Peyer's patch (tissue), 4 donors: ENCODE data around the gene MYO18B.

Experiments used
- POLR2A ChIP-seq, 2 donors: fragments of 450-650 bp; IDR thresholded peaks; one replicate each; pipeline ENCODE4 v1.5.1; 2017; ENCODE audit warnings: antibody characterized with exemption in 2 of 2, mild to moderate bottlenecking in 2 of 2, moderate library complexity in 2 of 2
- TF ChIP-seq, protein P1 (sequence below), 6 experiments: fragments of 450-650 bp in 4 of 6; fragments of 200-600 bp in 2 of 6; sonication (generic) in 1 of 6; IDR thresholded peaks; one replicate each; pipeline ENCODE4 v1.5.1; 2017 to 2019; ENCODE audit warnings: antibody characterized with exemption in 6 of 6, mild to moderate bottlenecking in 3 of 6, moderate library complexity in 1 of 6

DNA sequence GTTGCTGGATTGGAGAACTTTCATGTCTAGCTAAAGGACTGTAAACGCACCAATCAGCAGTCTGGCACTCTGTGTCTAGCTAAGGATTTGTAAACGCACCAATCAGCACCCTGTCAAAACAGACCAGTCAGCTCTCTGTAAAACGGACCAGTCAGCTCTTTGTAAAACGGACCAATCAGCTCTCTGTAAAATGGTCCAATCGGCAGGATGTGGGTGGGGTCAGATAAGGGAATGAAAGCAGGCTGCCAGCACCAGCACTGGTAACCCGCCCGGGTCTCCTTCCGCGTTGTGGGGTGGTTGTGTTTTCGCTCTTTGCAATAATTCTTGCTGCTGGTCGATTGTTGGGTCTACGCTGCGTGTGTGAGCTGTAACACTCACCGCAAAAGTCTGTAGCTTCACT, 11.3 kb downstream of the MYO18B start:
- no peak for TF ChIP-seq POLR2A (IDR thresholded peaks at IDR 0.05)
- TF ChIP-seq, protein P1, sequence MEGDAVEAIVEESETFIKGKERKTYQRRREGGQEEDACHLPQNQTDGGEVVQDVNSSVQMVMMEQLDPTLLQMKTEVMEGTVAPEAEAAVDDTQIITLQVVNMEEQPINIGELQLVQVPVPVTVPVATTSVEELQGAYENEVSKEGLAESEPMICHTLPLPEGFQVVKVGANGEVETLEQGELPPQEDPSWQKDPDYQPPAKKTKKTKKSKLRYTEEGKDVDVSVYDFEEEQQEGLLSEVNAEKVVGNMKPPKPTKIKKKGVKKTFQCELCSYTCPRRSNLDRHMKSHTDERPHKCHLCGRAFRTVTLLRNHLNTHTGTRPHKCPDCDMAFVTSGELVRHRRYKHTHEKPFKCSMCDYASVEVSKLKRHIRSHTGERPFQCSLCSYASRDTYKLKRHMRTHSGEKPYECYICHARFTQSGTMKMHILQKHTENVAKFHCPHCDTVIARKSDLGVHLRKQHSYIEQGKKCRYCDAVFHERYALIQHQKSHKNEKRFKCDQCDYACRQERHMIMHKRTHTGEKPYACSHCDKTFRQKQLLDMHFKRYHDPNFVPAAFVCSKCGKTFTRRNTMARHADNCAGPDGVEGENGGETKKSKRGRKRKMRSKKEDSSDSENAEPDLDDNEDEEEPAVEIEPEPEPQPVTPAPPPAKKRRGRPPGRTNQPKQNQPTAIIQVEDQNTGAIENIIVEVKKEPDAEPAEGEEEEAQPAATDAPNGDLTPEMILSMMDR (IDR thresholded peaks at IDR 0.05) = no peak
